Measurements from ENCODE around the gene CENPB. TPM values are rescaled to one million over a fixed set of nuclear protein-coding genes. Genes with fewer than 3 reads are reported as not detected.

CENPB gene
- total RNA-seq, 1 donor from 2014 or later = 86.0 TPM

Other genes starting within 250 kb of the CENPB start
- not detected in 2 replicates for gene GFRA4, start 123.3 kb downstream of the CENPB start, total RNA-seq
- gene ADAM33, start 104.7 kb downstream of the CENPB start, total RNA-seq = 0.62 and 0.72 TPM in 2 replicates
- 0.53 and 1.3 TPM in 2 replicates for gene SIGLEC1, start 74.1 kb downstream of the CENPB start, total RNA-seq
- not detected in 2 replicates for gene HSPA12B, start 54.1 kb downstream of the CENPB start, total RNA-seq
- 40.8 and 42.4 TPM in 2 replicates for gene ADISSP, start 19.0 kb downstream of the CENPB start, total RNA-seq
- 0.11 TPM in 1 of 2 replicates, not detected in the other for gene SPEF1, start 5.3 kb downstream of the CENPB start, total RNA-seq
- 127 and 211 TPM in 2 replicates for gene CDC25B, start 9.6 kb upstream of the CENPB start, total RNA-seq
- gene AP5S1, start 33.8 kb upstream of the CENPB start, total RNA-seq = 23.8 and 24.6 TPM in 2 replicates
- gene MAVS, start 60.1 kb upstream of the CENPB start, total RNA-seq = 21.3 and 26.7 TPM in 2 replicates
- gene PANK2, start 102.6 kb upstream of the CENPB start, total RNA-seq = 31.6 and 37.7 TPM in 2 replicates
- 15.4 and 18.6 TPM in 2 replicates for gene RNF24, start 228.8 kb upstream of the CENPB start, total RNA-seq